Brain microvascular endothelial cell (primary cell): ENCODE measurements around the gene CIZ1.

Experiments used
- DNase-seq: peaks from one replicate; pipeline ENCODE4 v3.0.0-alpha.2; 2020
- H3K27ac ChIP-seq: fragments of 250-450 bp; sonication (Bioruptor Pico); 2 replicates; pipeline ENCODE4 v1.5.1; 2020; ENCODE audit warnings: mild to moderate bottlenecking, moderate library complexity
- H3K27me3 ChIP-seq: fragments of 250-450 bp; sonication (Bioruptor Pico); replicated peaks from 2 replicates; pipeline ENCODE4 v1.5.1; 2020; ENCODE audit warnings: mild to moderate bottlenecking
- H3K36me3 ChIP-seq: fragments of 250-450 bp; sonication (Bioruptor Pico); replicated peaks from 2 replicates; pipeline ENCODE4 v1.5.1; 2020; ENCODE audit warnings: mild to moderate bottlenecking
- H3K4me3 ChIP-seq: 2 replicates; pipeline ENCODE4 v1.5.1; 2011; ENCODE audit warnings: low read depth, mild to moderate bottlenecking, control low read depth, low read length, moderate library complexity
- in situ Hi-C: cut with HindIII; loops from 2 replicates; pipeline ENCODE4 v1.10.0; 2017; ENCODE audit warnings: low sequenced_read_pairs, low pct_ligation_motif_present
- TF ChIP-seq, protein P1 (sequence below): IDR thresholded peaks from 2 replicates; pipeline ENCODE4 v1.5.1; 2011; ENCODE audit warnings: low read depth, mild to moderate bottlenecking, moderate library complexity, low read length, control low read depth, inconsistent platforms; ENCODE audit errors: missing control alignments

The CIZ1 gene

DNA sequence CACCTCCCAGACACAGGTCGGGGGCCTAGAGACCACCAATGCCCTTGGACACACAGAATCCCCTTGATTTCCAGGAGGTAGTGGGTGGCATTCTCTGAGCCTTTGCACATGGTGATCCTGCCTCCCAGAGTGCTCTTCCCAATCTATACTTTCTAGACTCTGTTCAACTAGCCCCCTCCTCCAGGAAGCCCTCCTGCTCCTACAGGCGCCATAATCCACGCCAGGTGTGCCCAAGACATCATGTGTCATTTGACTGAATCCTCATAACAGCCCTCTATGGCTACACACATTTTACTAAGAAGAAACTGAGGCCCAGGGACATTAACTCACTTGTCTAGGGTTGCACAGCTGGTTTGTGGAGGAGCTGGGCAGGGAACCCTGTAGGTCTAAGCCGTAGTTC is 24.2 kb downstream of the CIZ1 start:
- no peak for DNase-seq
- Histone ChIP-seq H3K27ac (no peak overlapping the region), H3K27me3 (no peaks in the 10 kb centered on the region), H3K36me3 (peaks cover 64% of the 10 kb centered on the region), H3K4me3 (no peak overlapping the region)
- in situ Hi-C loops: no loop called here
- TF ChIP-seq, protein P1, sequence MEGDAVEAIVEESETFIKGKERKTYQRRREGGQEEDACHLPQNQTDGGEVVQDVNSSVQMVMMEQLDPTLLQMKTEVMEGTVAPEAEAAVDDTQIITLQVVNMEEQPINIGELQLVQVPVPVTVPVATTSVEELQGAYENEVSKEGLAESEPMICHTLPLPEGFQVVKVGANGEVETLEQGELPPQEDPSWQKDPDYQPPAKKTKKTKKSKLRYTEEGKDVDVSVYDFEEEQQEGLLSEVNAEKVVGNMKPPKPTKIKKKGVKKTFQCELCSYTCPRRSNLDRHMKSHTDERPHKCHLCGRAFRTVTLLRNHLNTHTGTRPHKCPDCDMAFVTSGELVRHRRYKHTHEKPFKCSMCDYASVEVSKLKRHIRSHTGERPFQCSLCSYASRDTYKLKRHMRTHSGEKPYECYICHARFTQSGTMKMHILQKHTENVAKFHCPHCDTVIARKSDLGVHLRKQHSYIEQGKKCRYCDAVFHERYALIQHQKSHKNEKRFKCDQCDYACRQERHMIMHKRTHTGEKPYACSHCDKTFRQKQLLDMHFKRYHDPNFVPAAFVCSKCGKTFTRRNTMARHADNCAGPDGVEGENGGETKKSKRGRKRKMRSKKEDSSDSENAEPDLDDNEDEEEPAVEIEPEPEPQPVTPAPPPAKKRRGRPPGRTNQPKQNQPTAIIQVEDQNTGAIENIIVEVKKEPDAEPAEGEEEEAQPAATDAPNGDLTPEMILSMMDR: no peak

DNA sequence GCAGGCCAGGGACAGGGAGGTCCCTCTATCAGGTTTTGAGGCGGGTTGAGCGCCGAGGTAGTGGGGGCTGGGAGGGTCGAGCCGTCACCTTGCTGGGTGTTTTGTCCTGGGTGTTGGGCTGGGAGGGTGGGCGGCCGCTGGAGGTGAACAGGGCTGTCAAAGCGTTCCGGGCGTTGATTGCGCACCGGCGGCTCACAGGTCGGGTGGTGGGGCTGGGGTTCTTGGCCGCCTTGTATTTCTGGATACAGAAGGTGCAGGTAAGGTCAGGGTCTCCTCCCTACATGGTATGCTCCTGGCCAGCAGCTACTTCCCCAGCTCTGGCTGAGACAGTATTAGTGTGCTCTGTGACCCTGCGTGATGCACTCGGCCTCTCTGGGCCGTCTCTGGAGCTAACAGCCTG is 25.2 kb downstream of the CIZ1 start:
- H3K36me3 ChIP-seq: peaks cover 70% of the 10 kb centered on the region
- no peak overlapping the region for H3K27ac ChIP-seq

GRCh38 chr9:128164307-128164885 is 27.0 kb downstream of the CIZ1 start:
- in situ Hi-C loops: no loop called here
- no peak overlapping the region for H3K4me3 ChIP-seq
- H3K27ac ChIP-seq: no peak overlapping the region
- H3K27me3 ChIP-seq: no peaks in the 10 kb centered on the region
- no peak for DNase-seq
- TF ChIP-seq, protein P1: no peak
- H3K36me3 ChIP-seq: peaks cover 63% of the 10 kb centered on the region

More for the DNA sequence above, 25.2 kb downstream of the CIZ1 start:
- TF ChIP-seq, protein P1: no peak
- in situ Hi-C loops: no loop called here
- Histone ChIP-seq H3K4me3 (no peak overlapping the region), H3K27me3 (no peaks in the 10 kb centered on the region)
- no peak for DNase-seq

- H3K27ac ChIP-seq: no peak overlapping the region
- in situ Hi-C loops: no loop called here
- DNase-seq: no peak
- TF ChIP-seq, protein P1: no peak
- H3K27me3 ChIP-seq: no peaks in the 10 kb centered on the region
- H3K36me3 ChIP-seq: peaks cover 57% of the 10 kb centered on the region
- no peak overlapping the region for H3K4me3 ChIP-seq
These were observed 27.7 kb downstream of the CIZ1 start for GRCh38 chr9:128163523-128164306.

- TF ChIP-seq, protein P1: no peak
- in situ Hi-C loops: no loop called here
- H3K36me3 ChIP-seq: peaks cover 52% of the 10 kb centered on the region
- no peak for DNase-seq
- no peaks in the 10 kb centered on the region for H3K27me3 ChIP-seq
- H3K4me3 ChIP-seq: no peak overlapping the region
- no peak overlapping the region for H3K27ac ChIP-seq
These were observed 28.3 kb downstream of the CIZ1 start for GRCh38 chr9:128163027-128163515.
